Right atrium auricular region (tissue), 2 donors: Measurements from ENCODE around the gene TAS2R16. TPM values are rescaled to one million over a fixed set of nuclear protein-coding genes. Genes with fewer than 3 reads are reported as not detected.

Experiments used
- DNase-seq: peaks from one replicate; pipeline ENCODE4 v3.0.0-alpha.2; 2019; ENCODE audit warnings: low spot score
- H3K27ac ChIP-seq, 2 donors: fragments of 200-600 bp; sonication (generic); 1 replicate in 1 of 2; 2 replicates in 1 of 2; pipeline ENCODE4 v1.5.1; 2016 to 2019
- H3K27me3 ChIP-seq, 2 donors: fragments of 200-600 bp; sonication (generic); one replicate each; pipeline versions ENCODE4 v1.5.1 to v1.6.0; 2017 to 2019
- H3K36me3 ChIP-seq: fragments of 200-600 bp; sonication (generic); one replicate; pipeline ENCODE4 v1.5.1; 2016
- H3K4me1 ChIP-seq, 2 donors: fragments of 200-600 bp; sonication (generic); one replicate each; pipeline versions ENCODE4 v1.5.1 to v1.6.0; 2017 to 2019
- H3K4me3 ChIP-seq, 2 donors: fragments of 200-600 bp; sonication (generic); 1 replicate in 1 of 2; 2 replicates in 1 of 2; pipeline ENCODE4 v1.5.1; 2017 to 2019; ENCODE audit warnings: mild to moderate bottlenecking in 1 of 2, moderate library complexity in 1 of 2
- H3K9me3 ChIP-seq, 2 donors: fragments of 200-600 bp; sonication (generic); one replicate each; pipeline ENCODE4 v1.5.1; 2019
- total RNA-seq, 2 donors: library from RNA; depleted of rRNA; stranded (reverse); fragments of >200 nt; gene quantifications; one replicate each; pipeline ENCODE4 v1.1.0, GENCODE V29; 2016
- TF ChIP-seq, protein P1 (sequence below), 2 donors: fragments of 200-600 bp; sonication (generic); IDR thresholded peaks; one replicate each; pipeline ENCODE4 v1.5.1; 2019; ENCODE audit warnings: antibody characterized with exemption in 2 of 2

Gene TAS2R16, protein sequence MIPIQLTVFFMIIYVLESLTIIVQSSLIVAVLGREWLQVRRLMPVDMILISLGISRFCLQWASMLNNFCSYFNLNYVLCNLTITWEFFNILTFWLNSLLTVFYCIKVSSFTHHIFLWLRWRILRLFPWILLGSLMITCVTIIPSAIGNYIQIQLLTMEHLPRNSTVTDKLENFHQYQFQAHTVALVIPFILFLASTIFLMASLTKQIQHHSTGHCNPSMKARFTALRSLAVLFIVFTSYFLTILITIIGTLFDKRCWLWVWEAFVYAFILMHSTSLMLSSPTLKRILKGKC
- not detected for total RNA-seq

DNA sequence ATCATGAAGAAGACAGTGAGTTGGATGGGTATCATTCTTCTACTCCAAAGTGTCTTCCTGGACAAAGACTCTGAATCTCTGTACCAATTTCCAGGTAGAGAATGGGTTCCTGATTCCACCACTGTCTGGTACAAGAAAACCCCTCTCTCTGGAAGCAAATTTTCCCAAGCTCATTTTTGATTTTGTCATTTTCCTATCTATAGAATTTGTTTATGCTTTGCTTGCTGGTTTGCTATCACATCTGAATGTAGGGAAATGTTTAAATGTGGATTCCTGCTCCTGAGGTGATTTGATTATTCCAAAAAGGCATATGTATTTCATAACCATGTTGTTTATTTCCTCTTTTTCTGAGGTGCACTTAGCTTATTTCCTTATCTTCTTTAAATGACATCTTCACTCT lies at the start of gene TAS2R16:
TAS2R16 (minus strand) TSS at position 101 of the 400 bp plus-strand sequence; CDS start at position 35, 66 bp downstream.
- Histone ChIP-seq H3K27ac (no peak within 1 kb of the TSS), H3K36me3 (no peaks in the 10 kb centered on the region), H3K4me1 (no peaks in the 10 kb centered on the region), H3K4me3 (no peak within 1 kb of the TSS), H3K9me3 (no peaks in the 10 kb centered on the region), H3K27me3 (no peaks in the 10 kb centered on the region)
- TF ChIP-seq, protein P1, sequence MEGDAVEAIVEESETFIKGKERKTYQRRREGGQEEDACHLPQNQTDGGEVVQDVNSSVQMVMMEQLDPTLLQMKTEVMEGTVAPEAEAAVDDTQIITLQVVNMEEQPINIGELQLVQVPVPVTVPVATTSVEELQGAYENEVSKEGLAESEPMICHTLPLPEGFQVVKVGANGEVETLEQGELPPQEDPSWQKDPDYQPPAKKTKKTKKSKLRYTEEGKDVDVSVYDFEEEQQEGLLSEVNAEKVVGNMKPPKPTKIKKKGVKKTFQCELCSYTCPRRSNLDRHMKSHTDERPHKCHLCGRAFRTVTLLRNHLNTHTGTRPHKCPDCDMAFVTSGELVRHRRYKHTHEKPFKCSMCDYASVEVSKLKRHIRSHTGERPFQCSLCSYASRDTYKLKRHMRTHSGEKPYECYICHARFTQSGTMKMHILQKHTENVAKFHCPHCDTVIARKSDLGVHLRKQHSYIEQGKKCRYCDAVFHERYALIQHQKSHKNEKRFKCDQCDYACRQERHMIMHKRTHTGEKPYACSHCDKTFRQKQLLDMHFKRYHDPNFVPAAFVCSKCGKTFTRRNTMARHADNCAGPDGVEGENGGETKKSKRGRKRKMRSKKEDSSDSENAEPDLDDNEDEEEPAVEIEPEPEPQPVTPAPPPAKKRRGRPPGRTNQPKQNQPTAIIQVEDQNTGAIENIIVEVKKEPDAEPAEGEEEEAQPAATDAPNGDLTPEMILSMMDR (IDR thresholded peaks at IDR 0.05): no peak
- DNase-seq: no peak

DNA sequence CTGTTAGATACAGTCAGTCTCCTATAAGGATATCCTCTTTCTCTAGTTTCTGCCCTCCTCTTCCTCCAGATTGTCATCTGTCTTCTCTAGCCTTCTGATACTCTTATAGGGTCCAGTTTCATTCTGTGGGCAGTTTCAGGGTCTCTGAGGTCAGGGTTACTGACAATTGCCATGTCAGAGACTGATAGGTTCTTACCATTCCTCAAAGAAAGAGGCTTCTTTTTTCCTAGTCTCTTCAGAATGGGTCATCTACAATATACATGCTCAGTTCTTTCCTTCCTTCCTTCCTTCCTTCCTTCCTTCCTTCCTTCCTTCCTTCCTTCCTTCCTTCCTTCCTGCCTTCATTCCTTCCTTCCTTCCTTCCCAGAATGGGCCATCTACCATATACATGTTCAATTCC lies 48.1 kb upstream of the TAS2R16 start:
- no peaks in the 10 kb centered on the region for H3K36me3 ChIP-seq
- TF ChIP-seq, protein P1 (IDR thresholded peaks at IDR 0.05): no peak
- no peak for DNase-seq
- no peak overlapping the region for H3K27ac ChIP-seq
- H3K4me3 ChIP-seq: no peak overlapping the region
- H3K9me3 ChIP-seq: peaks cover 4 to 17% of the 10 kb centered on the region in 2 donors
- H3K4me1 ChIP-seq: no peaks in the 10 kb centered on the region
- no peaks in the 10 kb centered on the region for H3K27me3 ChIP-seq

DNA sequence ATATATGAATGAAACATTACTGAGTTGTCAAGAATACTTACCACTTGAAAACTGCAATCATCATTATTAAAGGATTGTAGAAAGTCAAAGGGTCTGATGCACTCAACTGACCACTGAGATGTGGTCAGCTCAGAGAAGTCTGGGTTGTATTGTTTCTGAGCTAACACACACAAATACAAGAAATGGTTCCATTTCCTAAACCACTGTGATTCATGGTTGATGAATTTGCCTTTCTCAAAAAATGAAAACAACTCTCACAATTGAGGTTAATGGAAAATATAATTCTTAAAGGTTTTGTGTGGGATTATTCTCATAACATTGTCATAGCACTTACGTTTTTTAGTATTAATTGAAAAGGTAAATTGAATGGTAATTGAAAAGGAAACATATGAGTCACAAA lies 45.6 kb upstream of the TAS2R16 start:
- H3K36me3 ChIP-seq: no peaks in the 10 kb centered on the region
- H3K27me3 ChIP-seq: no peaks in the 10 kb centered on the region
- TF ChIP-seq, protein P1 (IDR thresholded peaks at IDR 0.05): no peak
- H3K9me3 ChIP-seq: peaks cover 3 to 4% of the 10 kb centered on the region in 2 donors
- no peak overlapping the region for H3K4me3 ChIP-seq
- no peak for DNase-seq
- H3K4me1 ChIP-seq: no peaks in the 10 kb centered on the region
- H3K27ac ChIP-seq: no peak overlapping the region

DNA sequence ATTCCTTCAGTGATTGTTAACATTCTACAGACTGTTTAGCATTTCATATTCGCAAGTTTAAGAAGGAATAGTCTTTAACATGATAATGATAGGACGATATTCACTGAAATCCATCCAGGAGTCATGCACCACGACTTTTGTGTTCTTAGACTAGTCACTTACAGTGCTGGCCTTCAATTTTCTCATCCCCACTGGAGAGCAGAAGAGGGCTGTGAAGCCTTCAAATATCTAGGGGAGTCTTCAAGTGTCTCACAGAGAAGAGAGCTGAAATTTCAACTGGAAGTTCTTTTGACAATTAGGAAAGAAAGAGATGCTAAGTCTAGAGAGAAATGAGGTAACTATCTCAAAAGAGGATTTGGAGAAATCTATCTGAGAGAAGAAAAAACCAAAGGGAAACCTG lies 43.8 kb upstream of the TAS2R16 start:
- Histone ChIP-seq H3K4me3 (no peak overlapping the region), H3K36me3 (no peaks in the 10 kb centered on the region), H3K9me3 (no peaks in the 10 kb centered on the region), H3K4me1 (no peaks in the 10 kb centered on the region), H3K27me3 (no peaks in the 10 kb centered on the region), H3K27ac (no peak overlapping the region)
- no peak for DNase-seq
- TF ChIP-seq, protein P1 (IDR thresholded peaks at IDR 0.05): no peak

DNA sequence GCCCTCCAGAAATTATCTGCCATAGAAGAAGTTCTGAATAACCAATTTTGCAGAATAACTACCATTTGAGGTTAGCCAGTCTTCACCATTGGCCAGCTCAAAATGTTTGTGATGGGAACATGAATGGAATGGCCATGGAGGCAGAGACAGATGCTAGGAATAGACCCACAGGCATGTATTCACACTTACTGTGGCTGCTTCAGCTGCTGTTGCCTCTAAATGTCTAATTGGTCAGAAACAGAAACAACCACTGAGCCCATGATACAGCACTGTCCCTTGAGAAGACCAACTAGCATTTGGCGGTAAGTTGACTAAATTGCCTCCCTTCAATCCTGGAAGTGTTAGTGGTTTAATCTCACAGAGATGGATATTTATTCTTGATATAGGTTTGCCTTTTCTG lies 38.6 kb upstream of the TAS2R16 start:
- no peaks in the 10 kb centered on the region for H3K9me3 ChIP-seq
- TF ChIP-seq, protein P1 (IDR thresholded peaks at IDR 0.05): no peak
- no peak for DNase-seq
- H3K27me3 ChIP-seq: no peaks in the 10 kb centered on the region
- no peak overlapping the region for H3K27ac ChIP-seq
- H3K36me3 ChIP-seq: no peaks in the 10 kb centered on the region
- no peak overlapping the region for H3K4me3 ChIP-seq
- no peaks in the 10 kb centered on the region for H3K4me1 ChIP-seq

DNA sequence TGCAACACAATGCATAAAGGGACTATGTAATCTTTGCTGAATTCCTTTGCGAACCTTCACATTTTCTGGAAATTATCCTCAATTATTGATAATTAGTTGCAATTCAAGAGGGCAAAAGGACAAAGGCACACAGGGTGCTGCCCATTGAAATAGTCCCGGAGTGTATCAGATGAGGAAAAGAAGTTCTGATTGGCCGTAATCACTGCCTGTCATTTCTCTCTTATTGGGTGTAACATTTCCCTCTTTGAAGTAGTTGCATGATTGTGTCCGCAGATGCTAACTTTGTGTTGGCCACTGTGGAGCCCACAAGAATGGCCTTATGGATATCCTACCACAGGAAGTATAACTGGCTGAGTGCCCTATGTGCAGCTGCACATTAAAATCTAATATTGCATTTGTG lies 35.1 kb upstream of the TAS2R16 start:
- Histone ChIP-seq H3K36me3 (no peaks in the 10 kb centered on the region), H3K4me3 (no peak overlapping the region), H3K9me3 (no peaks in the 10 kb centered on the region), H3K27ac (no peak overlapping the region), H3K27me3 (no peaks in the 10 kb centered on the region), H3K4me1 (no peaks in the 10 kb centered on the region)
- DNase-seq: no peak
- TF ChIP-seq, protein P1 (IDR thresholded peaks at IDR 0.05): no peak
